Activated CD4-positive, CD25-positive, alpha-beta regulatory T cell treated with anti-CD3 and anti-CD28 coated beads, Interleukin-2, amount 50 U/mL, for 24 hours (primary cell): ENCODE measurements around the gene CCDC7.
"Not testable (repeated sequence)": the region's sequence is repeated elsewhere in the genome, so short reads cannot be mapped to it uniquely, and the experiment has no call there.

ENCODE experiments used
- ATAC-seq, 2 donors: fragments of 150-1000 bp; cut with Tn5 transposase; one replicate each; pipeline ENCODE4 v1.10.0; 2021; ENCODE audit warnings: mild to moderate bottlenecking in 1 of 2, moderate library complexity in 1 of 2

CCDC7 gene

GRCh38 chr10:32459051-32459698 lies 13.2 kb downstream of the CCDC7 start:
- ATAC-seq, result peak; percentile 62 to 65

DNA sequence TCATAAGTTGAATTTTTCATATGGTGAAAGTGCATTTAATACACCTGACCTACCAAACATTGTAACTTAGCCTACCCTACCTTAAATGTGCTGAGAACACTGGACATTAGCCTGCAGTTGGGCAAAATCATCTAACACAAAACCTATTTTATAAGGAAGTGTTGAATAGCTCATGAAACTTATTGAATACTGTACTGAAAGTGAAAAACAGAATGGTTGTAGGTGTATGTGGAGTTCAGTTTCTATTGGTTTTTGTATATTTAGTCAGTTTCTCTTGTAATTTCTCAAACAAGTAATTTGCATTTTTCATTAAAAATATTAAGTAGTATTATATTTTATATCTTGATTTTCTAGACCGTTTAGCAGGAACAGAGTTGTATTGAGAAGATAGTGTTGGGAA lies 15.3 kb downstream of the CCDC7 start:
- no peak for ATAC-seq

DNA sequence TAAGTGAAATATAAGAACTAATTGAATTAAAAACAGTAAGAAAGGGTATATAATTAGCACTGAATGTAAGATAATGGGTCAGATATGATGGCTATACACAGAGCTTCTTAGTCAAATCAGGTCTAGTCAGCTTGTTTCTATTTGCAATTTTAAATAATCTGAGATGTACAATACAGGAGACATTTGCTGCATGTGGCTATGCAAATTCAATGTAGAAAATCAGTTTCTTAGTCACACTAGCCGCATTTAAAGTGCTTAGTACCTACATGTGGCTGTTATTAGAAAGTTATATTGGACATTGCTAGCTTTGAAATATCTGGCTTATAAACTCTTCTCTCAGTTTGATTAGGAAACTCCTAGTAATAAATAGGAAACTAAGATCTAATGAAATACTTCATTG lies 25.3 kb downstream of the CCDC7 start:
- no peak for ATAC-seq

GRCh38 chr10:32477499-32477898 lies 31.6 kb downstream of the CCDC7 start:
- ATAC-seq, result no peak

- ATAC-seq, result no peak
Observed at GRCh38 chr10:32481606-32482005, 35.7 kb downstream of the CCDC7 start.

GRCh38 chr10:32483019-32483502 lies 37.1 kb downstream of the CCDC7 start:
- not testable (repeated sequence) for ATAC-seq

- ATAC-seq, result not testable (repeated sequence)
Observed at GRCh38 chr10:32488038-32488437, 42.1 kb downstream of the CCDC7 start.

DNA sequence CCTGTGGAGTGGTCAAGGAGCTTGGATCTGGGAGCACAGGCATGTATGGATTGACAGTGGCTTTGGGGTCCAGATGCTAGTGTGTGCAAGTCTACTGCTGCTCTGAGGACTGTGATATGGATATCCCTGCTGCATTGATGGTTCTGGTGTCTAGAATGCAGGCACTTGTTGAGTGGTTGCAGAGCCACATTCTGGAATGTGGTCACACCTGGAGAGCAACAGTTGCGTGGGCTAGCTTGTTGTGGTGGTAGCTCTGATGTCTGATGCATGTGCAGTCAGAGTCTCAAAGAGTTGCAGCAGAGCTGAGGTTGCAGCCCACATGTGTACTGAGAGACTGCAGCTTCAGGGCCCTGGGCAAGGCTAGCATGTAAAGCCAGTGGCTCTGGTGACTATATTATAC lies 43.2 kb downstream of the CCDC7 start:
- no peak for ATAC-seq

DNA sequence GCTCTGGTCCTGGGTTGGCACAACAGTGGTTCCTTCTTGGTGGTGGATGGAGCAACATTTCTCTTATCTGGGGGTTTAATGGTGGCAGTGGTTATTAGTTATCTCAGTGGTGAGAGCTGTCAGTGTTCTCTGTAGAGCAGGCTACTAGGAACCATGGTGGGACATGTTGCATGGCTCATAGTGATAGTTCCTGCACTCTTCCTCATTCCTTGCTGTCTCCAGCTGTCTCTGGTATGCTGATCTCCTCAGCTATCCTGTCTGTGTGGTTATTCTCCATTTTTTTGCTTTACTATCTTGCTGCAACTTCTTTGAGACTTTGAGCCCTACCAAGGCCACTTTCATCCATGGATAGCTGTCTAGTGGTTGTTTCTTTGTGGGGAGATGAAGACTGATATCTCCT lies 44.0 kb downstream of the CCDC7 start:
- no peak for ATAC-seq

DNA sequence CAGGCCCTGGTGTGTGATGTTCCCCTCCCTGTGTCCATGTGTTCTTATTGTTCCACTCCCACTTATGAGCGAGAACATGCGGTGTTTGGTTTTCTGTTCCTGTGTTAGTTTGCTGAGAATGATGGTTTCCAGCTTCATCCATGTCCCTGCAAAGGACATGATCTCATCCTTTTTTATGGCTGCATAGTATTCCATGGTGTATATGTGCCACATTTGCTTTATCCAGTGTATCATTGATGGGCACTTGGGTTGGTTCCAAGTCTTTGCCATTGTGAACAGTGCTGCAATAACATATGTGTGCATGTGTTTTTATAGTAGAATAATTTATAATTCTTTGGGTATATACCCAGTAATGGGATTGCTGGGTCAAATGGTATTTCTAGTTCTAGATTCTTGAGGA lies 48.6 kb downstream of the CCDC7 start:
- not testable (repeated sequence) for ATAC-seq

DNA sequence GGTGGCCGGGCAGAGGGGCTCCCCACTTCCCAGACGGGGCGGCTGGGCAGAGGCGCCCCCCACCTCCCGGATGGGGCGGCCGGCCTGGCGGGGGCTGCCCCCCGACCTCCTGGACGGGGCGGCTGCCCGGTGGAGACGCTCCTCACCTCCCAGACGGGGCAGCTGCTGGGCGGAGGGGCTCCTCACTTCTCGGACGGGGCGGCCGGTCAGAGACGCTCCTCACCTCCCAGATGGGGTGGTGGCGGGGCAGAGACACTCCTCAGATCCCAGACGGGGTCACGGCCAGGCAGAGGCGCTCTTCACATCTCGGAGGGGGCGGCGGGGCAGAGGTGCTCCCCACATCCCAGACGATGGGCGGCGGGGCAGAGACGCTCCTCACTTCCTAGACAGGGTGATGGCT lies 54.2 kb downstream of the CCDC7 start:
- ATAC-seq, result not testable (repeated sequence)

DNA sequence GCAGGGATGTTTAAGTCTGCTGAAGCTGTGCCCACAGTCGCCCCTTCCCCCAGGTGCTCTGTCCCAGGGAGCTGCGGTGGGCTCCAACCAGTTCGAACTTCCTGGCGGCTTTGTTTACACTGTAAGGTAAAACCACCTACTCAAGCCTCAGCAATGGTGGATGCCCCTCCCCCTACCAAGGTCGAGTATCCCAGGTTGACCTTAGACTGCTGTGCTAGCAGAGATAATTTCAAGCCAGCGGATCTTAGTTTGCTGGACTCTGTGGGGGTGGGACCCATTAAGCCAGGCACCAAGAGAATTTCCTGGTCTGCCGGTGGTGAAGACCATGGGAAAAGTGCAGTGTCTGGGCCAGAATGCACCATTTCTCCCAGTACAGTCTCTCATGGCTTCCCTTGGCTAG lies 56.0 kb downstream of the CCDC7 start:
- ATAC-seq, result no peak

DNA sequence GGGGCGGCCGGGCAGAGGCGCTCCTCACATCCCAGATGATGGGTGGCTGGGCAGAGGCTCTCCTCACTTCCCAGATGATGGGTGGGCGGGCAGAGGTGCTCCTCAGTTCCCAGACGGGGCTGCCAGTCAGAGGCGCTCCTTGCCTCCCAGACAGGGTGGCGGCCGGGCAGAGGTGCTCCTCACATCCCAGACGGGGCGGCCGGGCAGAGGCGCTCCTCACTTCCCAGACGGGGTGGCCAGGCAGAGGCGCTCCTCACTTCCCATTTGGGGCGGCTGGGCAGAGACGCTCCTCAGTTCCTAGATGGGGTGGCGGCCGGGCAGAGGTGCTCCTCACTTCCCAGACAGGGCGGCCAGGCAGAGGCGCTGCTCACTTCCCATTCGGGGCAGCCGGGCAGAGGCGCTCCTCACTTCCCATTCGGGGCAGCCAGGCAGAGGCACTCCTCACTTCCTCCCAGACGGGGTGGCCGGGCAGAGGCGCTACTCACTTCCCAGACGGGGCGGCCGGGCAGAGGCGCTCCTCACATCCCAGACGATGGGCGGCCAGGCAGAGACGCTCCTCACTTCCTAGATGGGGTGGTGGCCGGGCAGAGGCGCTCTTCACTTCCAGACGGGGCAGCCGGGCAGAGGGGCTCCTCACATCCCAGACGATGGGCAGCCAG lies 60.0 kb downstream of the CCDC7 start:
- ATAC-seq, result not testable (repeated sequence)

GRCh38 chr10:32511599-32511998 lies 65.7 kb downstream of the CCDC7 start:
- ATAC-seq, result no peak

- ATAC-seq, result no peak
Observed at GRCh38 chr10:32516567-32517495, 70.9 kb downstream of the CCDC7 start.

- no peak for ATAC-seq
Observed at GRCh38 chr10:32530231-32530630, 84.3 kb downstream of the CCDC7 start.

- no peak for ATAC-seq
Observed at GRCh38 chr10:32538256-32538655, 92.3 kb downstream of the CCDC7 start.

DNA sequence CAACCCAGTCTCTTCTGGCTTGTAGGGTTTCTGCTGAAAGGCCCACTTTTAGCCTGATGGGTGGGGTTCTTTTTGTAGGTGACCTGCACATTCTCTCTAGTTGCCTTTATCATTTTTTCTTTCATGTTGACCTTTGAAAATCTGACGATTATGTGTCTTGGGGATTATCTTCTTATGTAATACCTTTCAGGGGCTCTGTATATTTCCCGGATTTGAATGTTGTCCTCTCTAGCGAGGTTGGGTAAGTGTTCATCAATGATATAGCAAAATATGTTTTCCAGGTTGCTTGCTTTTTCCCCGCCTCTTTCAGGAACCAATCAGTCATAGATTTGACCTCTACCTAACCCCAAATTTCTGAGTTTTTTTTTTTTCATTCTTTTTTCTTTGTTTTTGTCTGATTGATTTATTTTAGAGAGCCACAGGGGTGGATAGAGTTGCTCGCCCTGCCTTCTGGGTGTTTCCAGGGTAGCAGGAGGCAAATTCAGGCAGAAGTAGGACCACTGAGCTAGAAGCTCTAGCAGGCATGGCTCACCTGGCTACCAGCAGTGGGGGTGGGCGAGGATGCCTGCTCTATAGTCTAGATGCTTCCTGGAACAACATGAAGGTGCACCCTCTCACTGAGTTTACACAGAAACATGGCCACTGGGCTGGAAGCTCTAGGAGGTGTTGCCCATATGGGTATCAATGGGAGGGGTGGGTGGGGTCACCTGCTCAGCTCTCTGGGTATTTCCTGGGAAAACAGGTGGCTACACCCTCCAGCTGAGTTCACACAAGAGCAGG lies 94.9 kb downstream of the CCDC7 start:
- no peak for ATAC-seq

- ATAC-seq, result no peak
Observed at GRCh38 chr10:32548208-32548607, 102.3 kb downstream of the CCDC7 start.

- no peak for ATAC-seq
Observed at GRCh38 chr10:32556783-32557395, 110.9 kb downstream of the CCDC7 start.

DNA sequence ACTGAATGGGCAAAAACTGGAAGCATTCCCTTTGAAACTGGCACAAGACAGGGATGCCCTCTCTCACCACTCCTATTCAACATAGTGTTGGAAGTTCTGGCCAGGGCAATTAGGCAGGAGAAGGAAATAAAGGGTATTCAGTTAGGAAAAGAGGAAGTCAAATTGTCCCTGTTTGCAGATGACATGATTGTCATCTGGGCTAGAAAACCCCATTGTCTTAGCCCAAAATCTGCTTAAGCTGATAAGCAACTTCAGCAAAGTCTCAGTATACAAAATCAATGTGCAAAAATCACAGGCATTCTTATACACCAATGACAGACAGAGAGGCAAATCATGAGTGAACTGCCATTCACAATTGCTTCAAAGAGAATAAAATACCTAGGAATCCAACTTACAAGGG lies 116.8 kb downstream of the CCDC7 start:
- ATAC-seq, result not testable (repeated sequence)

DNA sequence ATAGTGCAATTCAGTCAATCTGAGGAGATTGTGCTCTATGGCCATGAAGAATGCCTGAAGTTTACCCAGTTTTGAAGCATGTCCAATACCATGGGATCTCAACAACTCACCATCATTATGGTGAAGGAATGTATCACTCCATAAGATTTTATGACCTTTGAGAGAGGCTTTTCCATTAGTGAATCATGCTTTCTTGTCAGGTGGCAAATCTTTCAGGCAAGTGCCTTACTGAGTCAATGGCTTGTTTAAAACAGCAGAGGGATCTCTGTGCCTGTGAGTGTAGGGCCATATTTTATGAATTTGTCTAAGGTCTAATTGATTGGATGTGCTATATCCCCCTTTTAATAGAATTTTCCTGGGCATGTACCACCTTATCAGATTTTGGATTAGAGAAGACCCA lies 131.5 kb downstream of the CCDC7 start:
- ATAC-seq, result no peak
